Cardiac fibroblast (primary cell): ENCODE results near the gene ANKRD62.

Experiments used
- DNase-seq, 2 donors: peaks; one replicate each; pipeline versions ENCODE4 v3.0.0 to v3.0.0-alpha.2; 2010; ENCODE audit warnings: low read depth in 2 of 2
- H3K4me3 ChIP-seq, 2 donors: replicated peaks in 1 of 2; 1 replicate in 1 of 2; 2 replicates in 1 of 2; pipeline ENCODE4 v1.5.1; 2011; ENCODE audit warnings: low read depth in 2 of 2, low read length in 2 of 2, mild to moderate bottlenecking in 2 of 2, moderate library complexity in 1 of 2
- TF ChIP-seq, protein P1 (sequence below): IDR thresholded peaks from one replicate; pipeline ENCODE4 v1.5.1; 2011; ENCODE audit warnings: low read depth, mild to moderate bottlenecking, low read length, inconsistent platforms

ANKRD62 gene

GRCh38 chr18:12049978-12050811 lies 43.4 kb upstream of the ANKRD62 start:
- TF ChIP-seq, protein P1, sequence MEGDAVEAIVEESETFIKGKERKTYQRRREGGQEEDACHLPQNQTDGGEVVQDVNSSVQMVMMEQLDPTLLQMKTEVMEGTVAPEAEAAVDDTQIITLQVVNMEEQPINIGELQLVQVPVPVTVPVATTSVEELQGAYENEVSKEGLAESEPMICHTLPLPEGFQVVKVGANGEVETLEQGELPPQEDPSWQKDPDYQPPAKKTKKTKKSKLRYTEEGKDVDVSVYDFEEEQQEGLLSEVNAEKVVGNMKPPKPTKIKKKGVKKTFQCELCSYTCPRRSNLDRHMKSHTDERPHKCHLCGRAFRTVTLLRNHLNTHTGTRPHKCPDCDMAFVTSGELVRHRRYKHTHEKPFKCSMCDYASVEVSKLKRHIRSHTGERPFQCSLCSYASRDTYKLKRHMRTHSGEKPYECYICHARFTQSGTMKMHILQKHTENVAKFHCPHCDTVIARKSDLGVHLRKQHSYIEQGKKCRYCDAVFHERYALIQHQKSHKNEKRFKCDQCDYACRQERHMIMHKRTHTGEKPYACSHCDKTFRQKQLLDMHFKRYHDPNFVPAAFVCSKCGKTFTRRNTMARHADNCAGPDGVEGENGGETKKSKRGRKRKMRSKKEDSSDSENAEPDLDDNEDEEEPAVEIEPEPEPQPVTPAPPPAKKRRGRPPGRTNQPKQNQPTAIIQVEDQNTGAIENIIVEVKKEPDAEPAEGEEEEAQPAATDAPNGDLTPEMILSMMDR, result no peak
- no peak for DNase-seq
- no peak overlapping the region for H3K4me3 ChIP-seq

DNA sequence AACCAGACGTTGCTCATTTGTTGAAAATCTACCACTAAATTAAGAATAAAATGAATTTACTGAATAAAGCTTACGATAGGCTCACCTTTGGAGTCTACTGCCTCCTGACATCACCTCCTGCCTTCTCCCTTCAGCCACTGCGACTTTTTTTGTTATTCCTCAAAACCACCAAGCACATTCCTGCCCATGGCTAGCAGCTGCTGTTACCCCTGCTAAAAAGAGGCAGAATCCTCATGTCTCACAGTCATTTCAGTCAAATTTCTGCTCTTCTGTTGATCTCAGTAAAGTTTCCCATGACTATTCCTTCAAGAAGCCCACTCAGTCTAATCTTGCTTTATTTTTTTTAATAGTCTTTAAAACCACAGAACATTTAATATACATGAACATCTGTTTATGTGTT lies 40.8 kb upstream of the ANKRD62 start:
- TF ChIP-seq, protein P1, result no peak
- DNase-seq, result no peak
- H3K4me3 ChIP-seq, result no peak overlapping the region

GRCh38 chr18:12053289-12053688 lies 40.4 kb upstream of the ANKRD62 start:
- H3K4me3 ChIP-seq, result no peak overlapping the region
- DNase-seq, result no peak
- TF ChIP-seq, protein P1, result no peak

DNA sequence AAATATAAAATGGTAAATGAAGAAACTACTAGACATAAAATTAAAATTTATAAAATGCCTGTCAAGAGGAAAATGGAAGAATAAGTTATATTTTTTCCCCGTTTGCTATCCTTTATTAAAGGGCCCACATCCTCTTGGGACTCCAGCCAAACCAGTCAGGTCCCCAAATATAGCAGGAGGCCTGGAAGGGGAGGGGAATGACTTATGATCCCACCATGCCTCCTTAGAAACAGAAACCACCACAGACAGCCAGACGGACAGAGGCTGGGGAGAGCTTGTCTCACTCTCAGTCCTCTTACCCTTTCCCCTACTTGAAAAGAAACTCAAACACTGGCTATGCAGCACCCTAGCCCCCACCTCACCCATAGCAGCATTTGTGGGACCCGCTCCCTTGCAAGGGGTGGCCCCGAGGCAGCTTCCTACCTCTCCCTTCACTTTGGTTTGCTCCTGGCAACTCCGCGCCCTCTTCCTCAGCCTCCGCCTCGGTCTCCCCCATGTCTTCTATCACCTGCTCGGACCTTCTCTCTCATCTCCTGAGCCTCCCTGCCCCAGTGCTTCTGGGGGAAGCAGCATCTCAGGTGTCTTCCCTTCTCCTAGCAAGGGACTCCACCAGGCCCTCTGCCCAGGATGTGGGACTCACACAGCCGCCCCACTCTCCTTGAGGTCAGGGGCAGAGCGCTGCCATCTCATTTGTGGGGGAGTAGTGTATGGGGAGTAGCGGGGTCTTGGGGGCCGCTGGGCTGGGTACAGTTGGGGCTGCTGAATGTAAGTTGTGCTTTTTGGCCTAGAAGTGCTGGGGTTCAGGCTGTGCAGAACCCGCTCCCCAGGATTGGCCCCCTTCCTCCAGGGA lies 37.4 kb upstream of the ANKRD62 start:
- no peak overlapping the region for H3K4me3 ChIP-seq
- TF ChIP-seq, protein P1, result no peak
- DNase-seq, result no peak

GRCh38 chr18:12056884-12057402 lies 36.7 kb upstream of the ANKRD62 start:
- H3K4me3 ChIP-seq, result no peak overlapping the region
- TF ChIP-seq, protein P1, result no peak
- no peak for DNase-seq

GRCh38 chr18:12057419-12058039 lies 36.1 kb upstream of the ANKRD62 start:
- H3K4me3 ChIP-seq, result no peak overlapping the region
- TF ChIP-seq, protein P1, result no peak
- DNase-seq, result no peak
